K562 (cell line): ENCODE data around the gene CRELD2.

ENCODE experiments used
- NCOA4 ChIP-seq: fragments of 450-650 bp; IDR thresholded peaks from 2 replicates; pipeline ENCODE4 v1.6.1; 2018; ENCODE audit warnings: mild to moderate bottlenecking; ENCODE audit not compliant: partially characterized antibody
- POLR2A ChIP-seq: fragments of 450-650 bp; conservative IDR thresholded peaks from 2 replicates; pipeline ENCODE4 v1.6.1; 2016
- RB1 ChIP-seq: fragments of 450-650 bp; IDR thresholded peaks from 2 replicates; pipeline ENCODE4 v1.6.1; 2017; ENCODE audit warnings: low read depth, mild to moderate bottlenecking
- SMC3 ChIP-seq: conservative IDR thresholded peaks from 2 replicates; pipeline ENCODE4 v1.6.1; 2011; ENCODE audit warnings: low read depth, low read length, improper control_type of control experiment; ENCODE audit not compliant: insufficient read depth
- TF ChIP-seq, protein P1 (sequence below): sonication (generic); formaldehyde crosslinking; IDR thresholded peaks from 2 replicates; pipeline ENCODE4 v1.8.1; 2023; ENCODE audit warnings: missing genetic modification reagents, mild to moderate bottlenecking, borderline replicate concordance

DNA sequence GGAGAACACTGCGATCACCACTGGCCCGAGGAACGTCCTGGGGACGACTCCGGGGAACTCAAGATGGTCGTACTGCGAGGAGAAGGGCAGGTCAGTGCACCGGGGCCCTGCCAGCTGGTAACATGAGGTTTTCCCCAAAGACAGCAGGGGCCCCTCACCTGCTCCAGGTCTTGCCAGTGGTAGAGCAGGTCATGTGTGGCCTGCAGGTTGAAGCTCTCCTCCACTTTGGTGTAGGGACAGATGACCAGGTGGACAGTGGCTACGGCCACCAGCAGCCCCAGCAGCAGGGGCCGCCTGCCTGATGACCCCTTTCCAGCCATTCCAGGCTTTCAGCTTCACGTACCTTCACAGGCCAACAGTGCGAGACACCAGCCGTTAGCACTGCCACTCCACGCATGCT, 5.0 kb upstream of the CRELD2 start:
- TF ChIP-seq POLR2A (no peak), SMC3 (no peak), NCOA4 (no peak), RB1 (no peak)
- TF ChIP-seq, protein P1, sequence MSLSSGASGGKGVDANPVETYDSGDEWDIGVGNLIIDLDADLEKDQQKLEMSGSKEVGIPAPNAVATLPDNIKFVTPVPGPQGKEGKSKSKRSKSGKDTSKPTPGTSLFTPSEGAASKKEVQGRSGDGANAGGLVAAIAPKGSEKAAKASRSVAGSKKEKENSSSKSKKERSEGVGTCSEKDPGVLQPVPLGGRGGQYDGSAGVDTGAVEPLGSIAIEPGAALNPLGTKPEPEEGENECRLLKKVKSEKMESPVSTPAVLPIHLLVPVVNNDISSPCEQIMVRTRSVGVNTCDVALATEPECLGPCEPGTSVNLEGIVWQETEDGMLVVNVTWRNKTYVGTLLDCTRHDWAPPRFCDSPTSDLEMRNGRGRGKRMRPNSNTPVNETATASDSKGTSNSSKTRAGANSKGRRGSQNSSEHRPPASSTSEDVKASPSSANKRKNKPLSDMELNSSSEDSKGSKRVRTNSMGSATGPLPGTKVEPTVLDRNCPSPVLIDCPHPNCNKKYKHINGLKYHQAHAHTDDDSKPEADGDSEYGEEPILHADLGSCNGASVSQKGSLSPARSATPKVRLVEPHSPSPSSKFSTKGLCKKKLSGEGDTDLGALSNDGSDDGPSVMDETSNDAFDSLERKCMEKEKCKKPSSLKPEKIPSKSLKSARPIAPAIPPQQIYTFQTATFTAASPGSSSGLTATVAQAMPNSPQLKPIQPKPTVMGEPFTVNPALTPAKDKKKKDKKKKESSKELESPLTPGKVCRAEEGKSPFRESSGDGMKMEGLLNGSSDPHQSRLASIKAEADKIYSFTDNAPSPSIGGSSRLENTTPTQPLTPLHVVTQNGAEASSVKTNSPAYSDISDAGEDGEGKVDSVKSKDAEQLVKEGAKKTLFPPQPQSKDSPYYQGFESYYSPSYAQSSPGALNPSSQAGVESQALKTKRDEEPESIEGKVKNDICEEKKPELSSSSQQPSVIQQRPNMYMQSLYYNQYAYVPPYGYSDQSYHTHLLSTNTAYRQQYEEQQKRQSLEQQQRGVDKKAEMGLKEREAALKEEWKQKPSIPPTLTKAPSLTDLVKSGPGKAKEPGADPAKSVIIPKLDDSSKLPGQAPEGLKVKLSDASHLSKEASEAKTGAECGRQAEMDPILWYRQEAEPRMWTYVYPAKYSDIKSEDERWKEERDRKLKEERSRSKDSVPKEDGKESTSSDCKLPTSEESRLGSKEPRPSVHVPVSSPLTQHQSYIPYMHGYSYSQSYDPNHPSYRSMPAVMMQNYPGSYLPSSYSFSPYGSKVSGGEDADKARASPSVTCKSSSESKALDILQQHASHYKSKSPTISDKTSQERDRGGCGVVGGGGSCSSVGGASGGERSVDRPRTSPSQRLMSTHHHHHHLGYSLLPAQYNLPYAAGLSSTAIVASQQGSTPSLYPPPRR (CRISPR knock-in tag) = no peak
